Vagina (tissue), 2 donors: ENCODE measurements around the gene PPP1R17.

Source experiments
- POLR2A ChIP-seq, 2 donors: fragments of 450-650 bp; IDR thresholded peaks; one replicate each; pipeline ENCODE4 v1.6.1; 2017; ENCODE audit warnings: antibody characterized with exemption in 2 of 2, mild to moderate bottlenecking in 2 of 2, moderate library complexity in 2 of 2
- TF ChIP-seq, protein P1 (sequence below), 3 experiments: fragments of 450-650 bp in 2 of 3; fragments of 200-600 bp in 1 of 3; sonication (generic) in 1 of 3; IDR thresholded peaks; one replicate each; pipeline ENCODE4 v1.5.1; 2017 to 2019; ENCODE audit warnings: antibody characterized with exemption in 3 of 3, mild to moderate bottlenecking in 2 of 3, moderate library complexity in 2 of 3

DNA sequence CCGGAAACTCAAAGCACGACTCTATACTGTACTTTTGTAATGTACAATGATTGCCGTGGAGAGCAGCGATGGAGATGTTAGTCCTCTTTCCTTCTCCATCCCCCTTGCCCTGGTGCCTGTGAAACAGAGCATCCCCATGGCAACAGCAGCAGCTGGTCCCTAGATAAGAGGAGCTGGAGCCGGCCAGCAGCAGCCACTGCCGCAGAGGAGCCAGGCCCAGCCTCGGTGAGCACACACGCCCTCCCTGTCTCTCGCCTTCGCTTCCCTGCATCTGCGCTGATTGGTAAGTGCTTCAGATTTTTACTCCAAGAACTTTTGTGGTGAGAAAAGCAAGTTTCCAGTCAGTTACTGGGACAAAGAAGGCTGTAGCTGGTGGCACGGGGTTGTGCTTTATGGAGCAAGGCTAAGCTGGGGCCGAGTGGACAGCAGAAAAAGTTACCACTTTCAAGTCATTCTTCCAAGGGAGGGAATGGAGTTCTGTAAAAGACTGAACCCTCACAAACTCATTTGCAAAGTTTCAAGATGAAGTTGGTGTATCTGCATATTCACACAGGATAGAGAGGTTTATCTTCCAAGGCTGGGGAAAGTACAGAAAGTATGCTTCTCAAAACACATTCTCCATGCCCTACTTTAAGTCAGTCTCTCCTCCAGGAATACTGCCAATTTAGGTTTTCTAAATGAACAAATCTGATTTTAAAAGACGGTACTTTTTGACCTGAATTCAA lies at the start of gene PPP1R17:
- TF ChIP-seq, protein P1, sequence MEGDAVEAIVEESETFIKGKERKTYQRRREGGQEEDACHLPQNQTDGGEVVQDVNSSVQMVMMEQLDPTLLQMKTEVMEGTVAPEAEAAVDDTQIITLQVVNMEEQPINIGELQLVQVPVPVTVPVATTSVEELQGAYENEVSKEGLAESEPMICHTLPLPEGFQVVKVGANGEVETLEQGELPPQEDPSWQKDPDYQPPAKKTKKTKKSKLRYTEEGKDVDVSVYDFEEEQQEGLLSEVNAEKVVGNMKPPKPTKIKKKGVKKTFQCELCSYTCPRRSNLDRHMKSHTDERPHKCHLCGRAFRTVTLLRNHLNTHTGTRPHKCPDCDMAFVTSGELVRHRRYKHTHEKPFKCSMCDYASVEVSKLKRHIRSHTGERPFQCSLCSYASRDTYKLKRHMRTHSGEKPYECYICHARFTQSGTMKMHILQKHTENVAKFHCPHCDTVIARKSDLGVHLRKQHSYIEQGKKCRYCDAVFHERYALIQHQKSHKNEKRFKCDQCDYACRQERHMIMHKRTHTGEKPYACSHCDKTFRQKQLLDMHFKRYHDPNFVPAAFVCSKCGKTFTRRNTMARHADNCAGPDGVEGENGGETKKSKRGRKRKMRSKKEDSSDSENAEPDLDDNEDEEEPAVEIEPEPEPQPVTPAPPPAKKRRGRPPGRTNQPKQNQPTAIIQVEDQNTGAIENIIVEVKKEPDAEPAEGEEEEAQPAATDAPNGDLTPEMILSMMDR (IDR thresholded peaks at IDR 0.05), result no peak
- TF ChIP-seq POLR2A (IDR thresholded peaks at IDR 0.05), result no peak
